Right kidney (tissue), 1 donor: ENCODE data around the gene B4GALNT1.

Experiments used
- DNase-seq: peaks from one replicate; pipeline ENCODE4 v3.0.0-alpha.2; 2016

The B4GALNT1 gene

DNA sequence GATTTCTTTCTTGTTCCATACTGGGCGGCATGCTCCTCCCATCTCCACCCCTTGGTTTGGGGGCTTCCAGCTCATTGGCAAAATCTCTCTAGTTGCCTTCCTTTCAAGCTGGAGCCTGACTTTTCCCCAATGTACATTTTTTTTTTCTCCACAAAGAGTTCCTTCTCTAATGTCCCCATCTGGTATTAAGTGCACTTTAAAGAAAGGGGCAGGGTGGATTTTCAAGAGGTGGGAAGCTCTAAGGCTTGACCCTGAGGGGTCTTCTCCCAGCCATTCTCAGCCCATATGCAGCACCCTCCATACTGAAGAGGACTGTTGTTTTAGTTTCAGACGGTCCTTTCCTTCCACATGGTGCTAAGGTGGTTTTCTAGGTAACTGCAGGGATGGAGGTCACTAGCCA lies 47.8 kb downstream of the B4GALNT1 start:
- no peak for DNase-seq

DNA sequence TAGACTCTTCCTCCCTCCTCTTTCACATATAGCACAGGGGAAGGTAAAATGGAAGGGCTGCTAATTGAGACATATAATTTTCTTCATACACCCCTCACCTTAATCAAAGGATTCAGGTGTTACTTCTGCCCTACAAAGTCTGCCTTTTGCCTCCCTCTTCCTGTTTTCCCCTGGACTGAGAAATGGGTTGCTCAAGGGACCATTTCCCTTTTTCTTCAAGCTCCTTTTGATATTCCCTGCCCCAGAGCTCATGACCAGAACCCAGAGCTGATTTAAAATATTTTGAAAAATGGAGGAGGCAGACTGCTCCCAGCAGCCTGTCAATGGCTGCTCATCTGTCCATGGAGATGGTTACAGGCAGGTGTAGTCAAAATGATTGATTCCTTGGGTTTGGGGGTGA lies 48.3 kb downstream of the B4GALNT1 start:
- DNase-seq: no peak

DNA sequence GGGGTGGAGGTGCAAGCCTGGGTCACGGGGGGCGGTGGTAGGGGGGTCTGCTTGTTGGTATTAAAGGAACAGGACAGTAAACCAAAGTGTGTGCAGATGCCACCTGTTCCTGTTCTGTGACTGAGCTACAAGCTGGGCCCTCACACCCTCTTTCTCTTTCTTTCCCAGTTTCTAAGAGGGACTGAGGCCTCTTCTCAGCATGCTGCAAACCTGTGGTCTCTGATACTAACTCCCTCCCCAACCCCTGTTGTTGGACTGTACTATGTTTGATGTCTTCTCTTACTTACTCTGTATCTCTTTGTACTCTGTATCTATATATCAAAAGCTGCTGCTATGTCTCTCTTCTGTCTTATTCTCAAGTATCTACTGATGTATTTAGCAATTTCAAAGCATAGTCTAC lies 49.0 kb downstream of the B4GALNT1 start:
- no peak for DNase-seq

DNA sequence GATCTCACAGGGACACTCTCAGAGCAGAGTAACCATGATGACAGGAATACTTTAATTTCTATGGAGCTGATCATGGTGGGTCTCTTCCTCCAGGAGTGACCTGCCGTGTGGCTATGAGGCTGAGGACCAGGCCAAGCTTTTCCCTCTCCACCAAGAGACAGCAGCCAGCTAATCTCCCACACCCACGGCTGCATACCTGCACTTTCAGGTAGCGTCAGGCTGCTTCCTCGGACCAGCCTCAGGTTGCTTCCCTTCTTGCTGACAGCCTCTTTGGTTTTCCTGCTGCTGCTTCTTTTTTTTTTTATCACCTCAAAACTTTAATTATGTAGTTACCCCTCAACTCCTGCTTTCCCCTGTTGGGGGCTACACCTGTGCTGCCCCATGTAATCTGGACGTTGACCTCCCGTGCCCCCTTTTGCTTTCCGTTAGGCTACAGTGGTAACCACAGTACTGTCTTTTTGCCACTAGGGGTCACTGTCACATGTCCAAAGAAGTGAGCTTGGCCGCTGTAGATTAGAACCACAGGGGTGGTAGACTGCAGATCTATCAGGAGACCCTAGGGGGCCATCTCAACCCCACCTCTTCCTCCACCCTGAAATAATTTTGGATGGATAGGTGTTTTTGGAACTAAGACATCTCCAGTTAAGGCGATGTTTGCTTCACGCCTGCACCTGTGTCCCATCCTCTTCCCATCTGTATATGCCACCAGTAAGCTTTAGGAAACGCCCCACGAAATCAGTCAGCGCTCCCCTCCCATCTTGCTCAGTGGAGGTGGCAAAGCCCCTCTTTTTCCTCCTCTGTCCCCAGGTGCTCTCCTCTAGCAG lies 49.8 kb downstream of the B4GALNT1 start:
- DNase-seq: peak; percentile 59

DNA sequence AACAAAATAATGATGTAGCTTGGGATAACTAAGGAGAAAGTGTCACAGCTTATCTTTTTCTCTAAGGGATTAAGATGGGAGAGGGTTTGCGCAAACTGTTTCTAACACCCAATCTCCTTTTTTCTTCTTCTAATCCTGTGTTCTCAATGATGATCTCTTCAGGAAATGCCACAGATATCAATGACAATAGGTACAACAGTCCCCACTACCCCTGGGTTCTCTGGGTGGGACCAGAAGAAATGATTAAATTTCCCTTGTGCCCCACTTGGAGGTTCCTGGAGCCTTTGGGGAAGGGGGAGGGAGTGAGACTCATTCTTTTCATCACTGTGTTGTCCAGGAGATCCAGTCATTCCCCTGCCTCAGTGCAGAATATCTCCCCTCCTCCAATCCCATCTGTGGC lies 50.6 kb downstream of the B4GALNT1 start:
- DNase-seq: no peak

DNA sequence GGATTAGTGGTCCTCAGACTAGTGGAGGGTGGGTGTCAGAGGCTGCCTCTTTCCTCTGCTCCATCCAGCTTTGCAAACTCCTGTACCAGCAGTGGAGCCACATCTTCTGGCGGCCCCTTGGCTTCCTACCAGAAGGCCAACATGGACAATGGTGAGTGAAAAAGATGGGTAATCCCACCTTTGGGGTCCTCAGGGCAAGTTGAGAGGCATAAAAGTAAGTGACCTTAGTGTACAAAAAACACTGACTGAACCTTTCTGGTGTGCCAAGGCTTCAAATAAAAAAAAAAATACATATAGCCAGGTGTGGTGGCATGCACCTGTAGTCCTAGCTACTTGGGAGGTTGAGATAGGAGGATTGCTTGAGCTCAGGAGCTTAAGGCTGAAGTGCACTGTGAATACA lies 51.2 kb downstream of the B4GALNT1 start:
- DNase-seq: no peak

DNA sequence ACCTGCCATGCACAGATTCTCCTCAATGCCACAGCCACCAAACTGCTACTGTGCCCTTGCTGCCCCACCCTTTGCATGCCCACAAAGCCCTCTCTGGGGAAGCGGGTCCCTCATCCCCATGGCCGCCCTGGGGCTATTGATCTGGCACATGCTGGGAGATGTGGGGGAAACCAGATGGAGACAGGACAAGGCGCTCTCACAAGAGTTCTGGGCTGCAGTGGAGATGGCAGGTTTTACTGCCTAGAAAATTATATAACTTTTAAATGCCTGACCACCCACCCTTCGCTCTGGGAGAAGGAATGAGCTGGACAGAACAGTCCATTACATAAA lies 52.6 kb downstream of the B4GALNT1 start:
- no peak for DNase-seq

DNA sequence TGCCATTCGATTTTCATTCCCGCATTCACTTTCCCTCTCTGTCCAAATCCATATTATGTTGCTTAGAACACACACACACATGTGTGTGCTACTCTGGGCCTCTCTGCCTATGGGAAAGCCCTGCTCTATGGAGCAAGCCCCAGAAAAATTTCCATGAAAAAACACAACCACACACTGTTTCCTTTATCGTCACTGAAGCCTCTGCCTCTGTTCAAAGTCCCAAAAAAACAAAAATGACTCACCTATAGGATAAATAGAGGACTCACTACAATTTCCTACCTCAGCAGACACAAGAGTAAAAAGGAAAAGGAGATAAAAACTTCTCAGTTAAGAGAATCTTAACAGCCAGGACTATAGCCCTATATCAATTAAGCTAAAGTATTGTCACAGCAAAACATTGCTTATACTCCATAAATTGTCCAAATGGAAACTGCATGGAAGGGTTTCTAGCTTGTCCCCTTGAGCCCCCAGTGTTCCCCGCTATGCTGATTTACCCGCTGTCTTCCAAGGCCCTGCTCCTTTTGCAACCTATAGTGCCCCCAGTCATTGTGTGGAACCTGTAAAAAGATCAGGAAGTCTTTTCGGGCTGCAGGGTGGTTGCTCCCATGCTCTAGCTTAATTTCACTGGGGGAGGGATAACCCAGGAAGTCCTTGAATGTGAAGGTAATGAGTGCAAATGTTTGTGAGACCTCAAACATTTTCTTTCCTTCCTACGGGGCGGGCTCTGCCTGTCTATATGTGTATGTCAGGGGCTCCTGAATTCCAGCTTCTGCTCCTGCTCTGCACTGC lies 53.1 kb downstream of the B4GALNT1 start:
- no peak for DNase-seq

DNA sequence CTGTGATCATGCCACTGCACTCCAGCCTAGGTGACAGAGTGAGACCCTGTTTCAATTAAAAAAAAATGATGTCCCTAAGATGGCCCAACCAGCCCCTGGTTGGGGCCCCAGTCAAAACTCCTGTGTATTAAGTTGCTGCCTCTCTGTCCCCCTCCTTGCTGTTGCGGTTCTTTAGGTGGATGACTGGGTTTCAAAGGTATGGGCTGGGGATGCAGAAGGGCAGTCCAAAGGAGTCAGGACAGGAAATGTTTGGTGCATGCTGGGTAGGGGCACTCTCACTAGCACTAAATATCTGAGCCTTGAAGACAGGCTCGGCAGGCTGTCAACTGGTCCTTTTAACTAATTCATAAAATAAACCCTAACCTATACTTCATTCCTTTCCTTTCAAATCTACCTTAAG lies 54.0 kb downstream of the B4GALNT1 start:
- DNase-seq: no peak

DNA sequence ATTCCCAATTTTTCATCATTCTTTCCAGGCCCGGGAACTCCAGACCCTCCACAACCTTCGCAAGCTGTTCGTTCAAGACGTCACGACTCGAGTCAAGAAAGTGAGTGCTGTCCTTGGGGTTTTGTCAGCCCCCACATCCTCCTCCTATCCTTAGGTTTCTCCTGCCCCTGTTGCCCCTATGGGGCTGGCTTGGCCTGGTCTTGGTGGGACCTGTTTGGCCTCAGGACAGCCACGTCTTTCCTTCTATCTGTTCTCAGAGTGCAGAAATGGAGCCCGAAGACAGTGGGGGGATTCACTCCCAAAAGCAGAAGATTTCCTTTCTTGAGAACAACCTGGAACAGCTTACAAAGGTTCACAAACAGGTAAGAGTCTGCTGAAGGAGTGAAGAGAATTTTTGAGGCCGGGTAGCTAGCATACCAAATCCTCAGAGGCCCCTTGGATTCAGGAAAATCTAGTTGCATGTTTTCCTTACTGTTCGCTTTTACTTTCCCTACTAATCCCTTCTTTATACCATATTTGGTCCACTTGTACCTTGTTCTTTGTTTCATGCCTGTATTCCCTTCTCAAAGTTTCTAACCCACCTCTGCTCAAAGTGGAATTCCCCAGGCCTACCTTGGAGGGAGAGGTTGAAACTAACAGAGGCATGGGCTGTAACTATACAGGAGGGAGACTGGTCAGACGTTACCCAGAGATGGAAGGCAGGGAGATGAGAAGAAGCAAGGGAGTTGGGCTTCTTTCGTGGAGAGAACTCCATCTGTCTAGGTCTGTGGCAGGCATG lies 54.8 kb downstream of the B4GALNT1 start:
- DNase-seq: no peak

DNA sequence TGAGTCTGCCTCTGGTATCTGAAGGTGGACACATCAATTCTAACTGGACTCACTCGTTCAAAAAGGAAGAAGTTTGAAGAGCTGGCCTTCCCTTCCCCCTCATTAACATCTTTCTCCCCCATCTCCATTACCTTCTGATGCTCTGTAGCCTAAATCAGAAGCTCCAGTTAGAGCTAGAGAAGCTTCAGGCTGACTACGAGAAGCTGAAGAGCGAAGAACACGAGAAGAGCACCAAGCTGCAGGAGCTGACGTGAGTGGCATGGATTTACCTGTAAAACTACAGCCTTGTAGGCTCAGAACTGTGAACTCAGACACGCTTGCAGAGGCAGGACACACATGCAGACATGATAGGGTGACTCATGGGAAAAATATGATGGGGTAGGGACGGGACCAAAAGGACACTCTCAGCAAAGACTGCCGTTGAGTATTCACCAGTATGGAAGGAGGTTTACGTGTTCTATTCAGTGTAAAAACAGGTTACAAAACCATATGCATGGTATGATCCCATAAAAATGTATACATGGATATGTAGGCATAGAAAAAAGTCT lies 56.3 kb downstream of the B4GALNT1 start:
- no peak for DNase-seq
